ENCODE measurements around the gene C6.

Gene C6

GRCh38 chr5:41154491-41154890 lies 58.8 kb downstream of the C6 start:
- ATAC-seq (replicated peaks; ENCODE audit: extremely low read depth, poor library complexity, severe bottlenecking) (no peak), DNase-seq (ENCODE audit: low spot score in 2 of 2) (no peak)
- Mint-ChIP-seq H3K36me3 (ENCODE audit: insufficient read depth) (no peaks in the 10 kb centered on the region), H3K27ac (ENCODE audit: low read depth) (no peak overlapping the region), H3K9me3 (peaks cover 5% of the 10 kb centered on the region), H3K4me1 (no peaks in the 10 kb centered on the region), H3K4me3 (no peak overlapping the region), H3K27me3 (no peaks in the 10 kb centered on the region)

- Mint-ChIP-seq H3K4me1 (no peaks in the 10 kb centered on the region), H3K27ac (ENCODE audit: low read depth) (no peak overlapping the region), H3K27me3 (no peaks in the 10 kb centered on the region), H3K36me3 (ENCODE audit: insufficient read depth) (no peaks in the 10 kb centered on the region), H3K4me3 (no peak overlapping the region), H3K9me3 (peaks cover 5% of the 10 kb centered on the region)
- ATAC-seq (replicated peaks; ENCODE audit: extremely low read depth, poor library complexity, severe bottlenecking) = no peak
- no peak for DNase-seq (ENCODE audit: low spot score in 2 of 2)
Observed at GRCh38 chr5:41151564-41151963, 61.8 kb downstream of the C6 start.

- H3K4me3 Mint-ChIP-seq = no peak overlapping the region
- H3K27me3 Mint-ChIP-seq = no peaks in the 10 kb centered on the region
- H3K4me1 Mint-ChIP-seq = no peaks in the 10 kb centered on the region
- H3K36me3 Mint-ChIP-seq (ENCODE audit: insufficient read depth) = no peaks in the 10 kb centered on the region
- no peak for ATAC-seq (replicated peaks; ENCODE audit: extremely low read depth, poor library complexity, severe bottlenecking)
- DNase-seq (ENCODE audit: low spot score in 2 of 2) = no peak
- no peak overlapping the region for H3K27ac Mint-ChIP-seq (ENCODE audit: low read depth)
- H3K9me3 Mint-ChIP-seq = no peaks in the 10 kb centered on the region
Observed at GRCh38 chr5:41148448-41148847, 64.9 kb downstream of the C6 start.

- Mint-ChIP-seq H3K4me1 (no peaks in the 10 kb centered on the region), H3K27ac (ENCODE audit: low read depth) (no peak overlapping the region), H3K9me3 (no peaks in the 10 kb centered on the region), H3K4me3 (no peak overlapping the region), H3K36me3 (ENCODE audit: insufficient read depth) (no peaks in the 10 kb centered on the region), H3K27me3 (no peaks in the 10 kb centered on the region)
- DNase-seq (ENCODE audit: low spot score in 2 of 2) = no peak
- ATAC-seq (replicated peaks; ENCODE audit: extremely low read depth, poor library complexity, severe bottlenecking) = no peak
Observed at GRCh38 chr5:41145306-41145705, 68.0 kb downstream of the C6 start.

- H3K36me3 Mint-ChIP-seq (ENCODE audit: insufficient read depth) = no peaks in the 10 kb centered on the region
- peaks cover 6% of the 10 kb centered on the region for H3K9me3 Mint-ChIP-seq
- no peak overlapping the region for H3K4me3 Mint-ChIP-seq
- no peaks in the 10 kb centered on the region for H3K4me1 Mint-ChIP-seq
- ATAC-seq (replicated peaks; ENCODE audit: extremely low read depth, poor library complexity, severe bottlenecking) (no peak), DNase-seq (ENCODE audit: low spot score in 2 of 2) (no peak)
- H3K27me3 Mint-ChIP-seq = no peaks in the 10 kb centered on the region
- H3K27ac Mint-ChIP-seq (ENCODE audit: low read depth) = no peak overlapping the region
Observed at GRCh38 chr5:41143131-41143901, 70.0 kb downstream of the C6 start.

- H3K27me3 Mint-ChIP-seq = no peaks in the 10 kb centered on the region
- no peak for ATAC-seq (replicated peaks; ENCODE audit: extremely low read depth, poor library complexity, severe bottlenecking)
- DNase-seq (ENCODE audit: low spot score in 2 of 2) = no peak
Observed at GRCh38 chr5:41127967-41128690, 85.2 kb downstream of the C6 start.

GRCh38 chr5:41122459-41122858 lies 90.9 kb downstream of the C6 start:
- H3K4me3 Mint-ChIP-seq = no peak overlapping the region
- no peaks in the 10 kb centered on the region for H3K4me1 Mint-ChIP-seq
- no peaks in the 10 kb centered on the region for H3K36me3 Mint-ChIP-seq (ENCODE audit: insufficient read depth)
- H3K9me3 Mint-ChIP-seq = peaks cover 5% of the 10 kb centered on the region
- DNase-seq (ENCODE audit: low spot score in 2 of 2) = no peak
- no peak for ATAC-seq (replicated peaks; ENCODE audit: extremely low read depth, poor library complexity, severe bottlenecking)
- no peaks in the 10 kb centered on the region for H3K27me3 Mint-ChIP-seq
- no peak overlapping the region for H3K27ac Mint-ChIP-seq (ENCODE audit: low read depth)

More at GRCh38 chr5:41127967-41128690, 85.2 kb downstream of the C6 start:
- Mint-ChIP-seq H3K36me3 (ENCODE audit: insufficient read depth) (no peaks in the 10 kb centered on the region), H3K4me3 (no peak overlapping the region), H3K27ac (ENCODE audit: low read depth) (no peak overlapping the region), H3K4me1 (no peaks in the 10 kb centered on the region), H3K9me3 (peaks cover 5% of the 10 kb centered on the region)

GRCh38 chr5:41120600-41120999 lies 92.7 kb downstream of the C6 start:
- H3K27me3 Mint-ChIP-seq = no peaks in the 10 kb centered on the region

GRCh38 chr5:41118177-41118576 lies 95.2 kb downstream of the C6 start:
- H3K27me3 Mint-ChIP-seq = no peaks in the 10 kb centered on the region
- ATAC-seq (replicated peaks; ENCODE audit: extremely low read depth, poor library complexity, severe bottlenecking) (no peak), DNase-seq (ENCODE audit: low spot score in 2 of 2) (no peak)
- no peaks in the 10 kb centered on the region for H3K4me1 Mint-ChIP-seq
- H3K27ac Mint-ChIP-seq (ENCODE audit: low read depth) = no peak overlapping the region
- no peaks in the 10 kb centered on the region for H3K36me3 Mint-ChIP-seq (ENCODE audit: insufficient read depth)
- no peak overlapping the region for H3K4me3 Mint-ChIP-seq
- peaks cover 5% of the 10 kb centered on the region for H3K9me3 Mint-ChIP-seq

More at GRCh38 chr5:41120600-41120999, 92.7 kb downstream of the C6 start:
- DNase-seq (ENCODE audit: low spot score in 2 of 2) = no peak
- peaks cover 5% of the 10 kb centered on the region for H3K9me3 Mint-ChIP-seq
- no peak overlapping the region for H3K27ac Mint-ChIP-seq (ENCODE audit: low read depth)
- no peak for ATAC-seq (replicated peaks; ENCODE audit: extremely low read depth, poor library complexity, severe bottlenecking)
- H3K4me3 Mint-ChIP-seq = no peak overlapping the region
- no peaks in the 10 kb centered on the region for H3K4me1 Mint-ChIP-seq
- no peaks in the 10 kb centered on the region for H3K36me3 Mint-ChIP-seq (ENCODE audit: insufficient read depth)

GRCh38 chr5:41115281-41115680 lies 98.1 kb downstream of the C6 start:
- peaks cover 5% of the 10 kb centered on the region for H3K9me3 Mint-ChIP-seq

GRCh38 chr5:41112486-41113455 lies 100.6 kb downstream of the C6 start:
- no peaks in the 10 kb centered on the region for H3K4me1 Mint-ChIP-seq
- ATAC-seq (replicated peaks; ENCODE audit: extremely low read depth, poor library complexity, severe bottlenecking) (no peak), DNase-seq (ENCODE audit: low spot score in 2 of 2) (no peak)

More at GRCh38 chr5:41115281-41115680, 98.1 kb downstream of the C6 start:
- no peak overlapping the region for H3K4me3 Mint-ChIP-seq
- no peak overlapping the region for H3K27ac Mint-ChIP-seq (ENCODE audit: low read depth)
- no peaks in the 10 kb centered on the region for H3K36me3 Mint-ChIP-seq (ENCODE audit: insufficient read depth)
- no peaks in the 10 kb centered on the region for H3K27me3 Mint-ChIP-seq
- no peaks in the 10 kb centered on the region for H3K4me1 Mint-ChIP-seq
- DNase-seq (ENCODE audit: low spot score in 2 of 2) (no peak), ATAC-seq (replicated peaks; ENCODE audit: extremely low read depth, poor library complexity, severe bottlenecking) (no peak)

GRCh38 chr5:41109186-41109585 lies 104.1 kb downstream of the C6 start:
- Mint-ChIP-seq H3K27ac (ENCODE audit: low read depth) (no peak overlapping the region), H3K36me3 (ENCODE audit: insufficient read depth) (no peaks in the 10 kb centered on the region), H3K9me3 (no peaks in the 10 kb centered on the region), H3K4me1 (no peaks in the 10 kb centered on the region), H3K4me3 (no peak overlapping the region), H3K27me3 (no peaks in the 10 kb centered on the region)
- ATAC-seq (replicated peaks; ENCODE audit: extremely low read depth, poor library complexity, severe bottlenecking) (no peak), DNase-seq (ENCODE audit: low spot score in 2 of 2) (no peak)

More at GRCh38 chr5:41112486-41113455, 100.6 kb downstream of the C6 start:
- H3K36me3 Mint-ChIP-seq (ENCODE audit: insufficient read depth) = no peaks in the 10 kb centered on the region
- no peak overlapping the region for H3K27ac Mint-ChIP-seq (ENCODE audit: low read depth)
- no peak overlapping the region for H3K4me3 Mint-ChIP-seq
- H3K27me3 Mint-ChIP-seq = no peaks in the 10 kb centered on the region
- peaks cover 5% of the 10 kb centered on the region for H3K9me3 Mint-ChIP-seq
